Mammary epithelial cell (primary cell): ENCODE results near the gene MYO7B.

ENCODE experiments used
- EZH2 ChIP-seq: IDR thresholded peaks from 2 replicates; pipeline ENCODE4 v1.6.1; 2012; ENCODE audit warnings: low read length, inconsistent platforms, borderline replicate concordance
- TF ChIP-seq, protein P1 (sequence below), 2 donors: IDR thresholded peaks in 1 of 2; conservative IDR thresholded peaks in 1 of 2; 2 replicates each; pipeline ENCODE4 v1.5.1; 2011 to 2012; ENCODE audit warnings: inconsistent platforms in 2 of 2, low read length in 2 of 2, mild to moderate bottlenecking in 2 of 2, control low read depth in 1 of 2, low read depth in 1 of 2; ENCODE audit not compliant: insufficient read depth in 1 of 2; ENCODE audit errors: extremely low read depth in 1 of 2

DNA sequence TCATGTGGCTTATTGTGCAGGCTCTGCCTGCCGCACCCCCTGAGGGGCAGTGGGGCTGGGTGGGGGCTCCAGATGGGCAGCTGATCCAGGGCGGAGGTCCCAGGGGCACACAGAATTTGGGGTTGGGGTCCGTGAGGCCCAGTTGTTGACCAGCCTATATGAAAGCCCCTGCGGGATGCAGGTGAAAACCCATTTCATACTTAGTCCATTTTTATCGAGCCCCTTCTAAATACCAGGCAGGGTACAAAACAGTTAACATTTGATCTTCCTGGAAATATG is 30.6 kb downstream of the MYO7B start:
- TF ChIP-seq, protein P1, sequence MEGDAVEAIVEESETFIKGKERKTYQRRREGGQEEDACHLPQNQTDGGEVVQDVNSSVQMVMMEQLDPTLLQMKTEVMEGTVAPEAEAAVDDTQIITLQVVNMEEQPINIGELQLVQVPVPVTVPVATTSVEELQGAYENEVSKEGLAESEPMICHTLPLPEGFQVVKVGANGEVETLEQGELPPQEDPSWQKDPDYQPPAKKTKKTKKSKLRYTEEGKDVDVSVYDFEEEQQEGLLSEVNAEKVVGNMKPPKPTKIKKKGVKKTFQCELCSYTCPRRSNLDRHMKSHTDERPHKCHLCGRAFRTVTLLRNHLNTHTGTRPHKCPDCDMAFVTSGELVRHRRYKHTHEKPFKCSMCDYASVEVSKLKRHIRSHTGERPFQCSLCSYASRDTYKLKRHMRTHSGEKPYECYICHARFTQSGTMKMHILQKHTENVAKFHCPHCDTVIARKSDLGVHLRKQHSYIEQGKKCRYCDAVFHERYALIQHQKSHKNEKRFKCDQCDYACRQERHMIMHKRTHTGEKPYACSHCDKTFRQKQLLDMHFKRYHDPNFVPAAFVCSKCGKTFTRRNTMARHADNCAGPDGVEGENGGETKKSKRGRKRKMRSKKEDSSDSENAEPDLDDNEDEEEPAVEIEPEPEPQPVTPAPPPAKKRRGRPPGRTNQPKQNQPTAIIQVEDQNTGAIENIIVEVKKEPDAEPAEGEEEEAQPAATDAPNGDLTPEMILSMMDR (conservative IDR thresholded peaks at IDR 0.05 in 1 of 2, IDR thresholded peaks at IDR 0.05 in 1 of 2; ENCODE audit: extremely low read depth in 1 of 2, insufficient read depth in 1 of 2, low read depth in 1 of 2, low read length in 2 of 2), result no peak
- no peak for TF ChIP-seq EZH2
